IgD-negative memory B cell (primary cell): Measurements from ENCODE around the gene TMEM125. TPM values are rescaled to one million over a fixed set of nuclear protein-coding genes. Genes with fewer than 3 reads are reported as not detected.

ENCODE experiments used
- H3K27ac Mint-ChIP-seq, 3 donors: one replicate each; pipeline ENCODE4 v1.8.0; 2020 to 2022; ENCODE audit warnings: mild to moderate bottlenecking in 3 of 3, mixed read lengths in 3 of 3, moderate library complexity in 1 of 3
- H3K27me3 Mint-ChIP-seq: one replicate; pipeline ENCODE4 v1.8.0; 2021; ENCODE audit warnings: mixed read lengths
- H3K36me3 Mint-ChIP-seq: one replicate; pipeline ENCODE4 v1.8.0; 2020; ENCODE audit warnings: mild to moderate bottlenecking, mixed read lengths
- H3K4me1 Mint-ChIP-seq, 3 donors: one replicate each; pipeline ENCODE4 v1.8.0; 2020 to 2022; ENCODE audit warnings: mixed read lengths in 3 of 3, mild to moderate bottlenecking in 1 of 3
- H3K4me3 Mint-ChIP-seq, 4 donors: one replicate each; pipeline ENCODE4 v1.8.0; 2020 to 2022; ENCODE audit warnings: mild to moderate bottlenecking in 4 of 4, mixed read lengths in 4 of 4, moderate library complexity in 3 of 4
- H3K9me3 Mint-ChIP-seq, 3 donors: one replicate each; pipeline ENCODE4 v1.8.0; 2020 to 2021; ENCODE audit warnings: mixed read lengths in 3 of 3, mild to moderate bottlenecking in 1 of 3
- polyA plus RNA-seq: library from polyadenylated mRNA; unstranded; fragments of 300-500 nt; fragmentation: Illumina TruSeq; gene quantifications from one replicate; pipeline ENCODE4 v1.2.3, GENCODE V29; 2021

TMEM125 gene
- polyA plus RNA-seq, 1 donor from 2014 or later, result not detected

DNA sequence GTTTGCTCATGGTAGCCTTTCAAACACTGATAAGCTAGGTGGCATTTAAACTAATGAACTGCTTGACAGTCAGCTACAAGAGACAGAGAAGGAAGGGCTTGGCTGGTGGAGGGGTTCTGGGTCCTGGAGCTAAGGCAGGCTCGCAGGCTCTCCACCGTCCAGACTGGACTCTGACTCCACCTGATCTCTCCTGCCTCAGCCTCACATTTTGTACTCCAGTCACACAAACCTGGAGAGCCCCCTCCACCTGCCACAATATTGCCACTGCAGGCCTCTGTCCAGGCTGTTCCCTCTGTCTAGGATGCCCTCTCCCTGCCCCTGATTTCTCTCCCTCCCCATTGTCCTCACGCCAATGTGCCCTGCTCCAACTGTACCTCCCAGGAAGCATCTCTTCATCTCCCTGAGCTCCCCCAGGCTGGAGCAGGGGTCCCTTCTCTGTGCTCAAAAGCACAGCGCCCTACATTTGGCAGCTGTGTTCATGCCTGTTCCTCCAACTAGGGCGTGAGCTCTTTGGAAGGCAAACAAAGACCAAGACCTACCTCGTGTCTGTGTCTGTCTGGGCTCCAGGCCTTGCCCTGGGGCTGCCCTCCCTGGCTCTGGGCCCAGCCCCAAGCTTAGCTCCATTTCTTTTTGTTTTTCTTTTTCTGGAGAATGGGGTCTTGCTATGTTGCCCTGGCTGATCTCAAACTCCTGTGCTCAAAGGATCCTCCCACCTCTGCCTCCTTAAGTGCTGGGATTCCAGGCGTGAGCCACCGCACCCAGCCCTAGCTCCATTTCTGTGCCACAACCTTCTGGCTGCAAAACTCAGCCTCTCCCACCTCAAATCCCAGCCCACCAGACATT, 33.9 kb downstream of the TMEM125 start:
- Mint-ChIP-seq H3K9me3 (no peaks in the 10 kb centered on the region), H3K27ac (no peak overlapping the region), H3K4me1 (peaks cover 0 to 2% (median 0%) of the 10 kb centered on the region in 3 donors), H3K4me3 (no peak overlapping the region), H3K36me3 (no peaks in the 10 kb centered on the region), H3K27me3 (peaks cover 19% of the 10 kb centered on the region)

DNA sequence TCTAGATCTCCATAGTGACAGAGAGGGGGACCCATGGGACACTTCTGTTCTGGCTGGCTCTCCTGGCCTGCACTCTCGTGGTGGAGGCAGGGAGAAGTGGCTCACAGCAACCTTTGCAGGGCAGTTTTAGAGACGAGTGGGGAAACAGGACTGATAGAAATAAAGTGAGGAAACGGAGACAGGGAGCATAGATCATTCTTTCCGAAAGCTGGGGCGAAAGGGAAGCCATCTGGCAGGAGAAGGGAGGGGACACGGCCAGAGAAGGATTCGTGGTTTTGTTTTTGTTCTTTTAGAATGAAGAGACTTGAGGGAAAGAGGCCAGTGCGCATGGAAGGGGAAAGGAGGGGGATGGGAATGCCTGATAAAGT, 34.5 kb downstream of the TMEM125 start:
- Mint-ChIP-seq H3K27me3 (peaks cover 20% of the 10 kb centered on the region), H3K4me3 (no peak overlapping the region), H3K4me1 (peaks cover 0 to 2% (median 0%) of the 10 kb centered on the region in 3 donors), H3K27ac (no peak overlapping the region), H3K9me3 (no peaks in the 10 kb centered on the region), H3K36me3 (no peaks in the 10 kb centered on the region)

DNA sequence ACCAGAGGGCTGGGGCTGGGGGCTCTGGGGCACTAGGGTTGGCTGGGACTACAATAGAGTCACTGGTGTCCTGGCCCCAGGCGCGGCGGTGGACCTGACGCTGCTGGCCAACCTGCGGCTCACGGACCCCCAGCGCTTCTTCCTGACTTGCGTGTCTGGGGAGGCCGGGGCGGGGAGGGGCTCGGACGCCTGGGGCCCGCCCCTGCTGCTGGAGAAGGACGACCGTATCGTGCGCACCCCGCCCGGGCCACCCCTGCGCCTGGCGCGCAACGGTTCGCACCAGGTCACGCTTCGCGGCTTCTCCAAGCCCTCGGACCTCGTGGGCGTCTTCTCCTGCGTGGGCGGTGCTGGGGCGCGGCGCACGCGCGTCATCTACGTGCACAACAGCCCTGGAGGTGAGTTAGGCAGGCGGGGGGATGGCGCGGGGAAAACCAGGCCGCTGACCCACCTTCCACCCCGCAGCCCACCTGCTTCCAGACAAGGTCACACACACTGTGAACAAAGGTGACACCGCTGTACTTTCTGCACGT, 35.1 kb downstream of the TMEM125 start:
- no peaks in the 10 kb centered on the region for H3K9me3 Mint-ChIP-seq

DNA sequence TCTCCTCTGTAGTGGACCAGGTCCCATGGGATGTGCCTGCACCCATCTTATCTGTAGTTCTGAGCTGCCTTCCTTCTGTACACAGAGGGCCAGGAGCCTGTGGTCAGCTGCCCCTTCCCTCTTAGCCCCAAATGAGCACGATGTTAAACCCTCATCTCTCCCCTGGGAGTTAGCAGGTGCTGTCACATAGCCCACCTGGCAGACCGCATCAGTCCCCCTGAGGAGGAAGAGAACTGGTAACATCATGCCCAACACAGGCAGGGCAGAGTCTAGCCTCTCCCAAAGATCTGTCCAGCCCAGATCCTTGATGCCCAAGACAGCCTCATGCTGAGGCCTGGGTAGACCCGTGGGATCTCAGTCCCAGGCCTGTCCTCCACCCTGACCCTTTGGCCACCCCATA, 35.7 kb downstream of the TMEM125 start:
- Mint-ChIP-seq H3K9me3 (no peaks in the 10 kb centered on the region), H3K36me3 (no peaks in the 10 kb centered on the region), H3K4me3 (no peak overlapping the region), H3K4me1 (peaks cover 0 to 2% (median 0%) of the 10 kb centered on the region in 3 donors), H3K27ac (peak overlapping the region in 1 of 3 donors; percentile 54), H3K27me3 (peaks cover 21% of the 10 kb centered on the region)

More for the DNA sequence above, 35.1 kb downstream of the TMEM125 start:
- Mint-ChIP-seq H3K36me3 (no peaks in the 10 kb centered on the region), H3K4me3 (no peak overlapping the region), H3K27ac (no peak overlapping the region), H3K4me1 (peaks cover 0 to 2% (median 0%) of the 10 kb centered on the region in 3 donors), H3K27me3 (peaks cover 21% of the 10 kb centered on the region)

DNA sequence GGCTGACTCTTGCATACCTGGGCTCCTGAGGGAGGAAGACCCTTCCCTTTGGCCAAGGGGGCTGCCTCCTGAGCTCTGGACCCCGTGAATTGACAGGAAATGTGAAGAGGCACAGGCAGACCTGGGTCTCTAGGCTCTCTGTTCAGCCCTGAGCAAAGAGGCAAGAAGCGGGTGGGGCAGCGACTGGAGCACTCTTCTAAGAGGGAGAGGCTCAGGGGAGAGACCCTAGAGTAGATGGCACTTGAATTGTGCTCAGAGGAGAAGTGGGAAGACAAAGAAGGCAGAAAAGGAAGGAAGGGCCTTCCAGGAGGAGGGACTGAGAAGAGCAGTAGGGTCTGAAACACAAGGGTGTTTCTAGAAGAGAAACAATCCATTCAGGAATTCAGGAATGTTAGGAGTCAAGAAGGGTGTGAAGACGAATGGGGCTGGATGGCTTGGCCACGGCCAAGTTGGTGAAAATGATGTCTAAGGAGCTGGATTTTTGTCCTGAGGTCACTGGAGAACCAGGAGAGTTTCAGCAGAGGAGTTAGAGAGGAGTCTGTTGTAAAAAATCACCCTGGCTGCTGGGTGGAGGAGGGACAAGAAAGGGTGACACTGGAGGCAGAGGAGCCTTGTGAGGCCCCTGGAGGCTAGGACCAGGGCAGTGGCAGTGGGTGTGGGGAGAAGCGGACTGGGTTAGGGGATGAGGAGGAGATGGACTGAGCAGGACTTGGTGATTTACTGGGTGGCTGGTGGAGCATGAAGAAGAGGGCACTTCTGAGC, 36.3 kb downstream of the TMEM125 start:
- Mint-ChIP-seq H3K4me3 (no peak overlapping the region), H3K27me3 (peaks cover 21% of the 10 kb centered on the region), H3K4me1 (peaks cover 0 to 2% (median 0%) of the 10 kb centered on the region in 3 donors), H3K27ac (no peak overlapping the region), H3K36me3 (no peaks in the 10 kb centered on the region), H3K9me3 (no peaks in the 10 kb centered on the region)

DNA sequence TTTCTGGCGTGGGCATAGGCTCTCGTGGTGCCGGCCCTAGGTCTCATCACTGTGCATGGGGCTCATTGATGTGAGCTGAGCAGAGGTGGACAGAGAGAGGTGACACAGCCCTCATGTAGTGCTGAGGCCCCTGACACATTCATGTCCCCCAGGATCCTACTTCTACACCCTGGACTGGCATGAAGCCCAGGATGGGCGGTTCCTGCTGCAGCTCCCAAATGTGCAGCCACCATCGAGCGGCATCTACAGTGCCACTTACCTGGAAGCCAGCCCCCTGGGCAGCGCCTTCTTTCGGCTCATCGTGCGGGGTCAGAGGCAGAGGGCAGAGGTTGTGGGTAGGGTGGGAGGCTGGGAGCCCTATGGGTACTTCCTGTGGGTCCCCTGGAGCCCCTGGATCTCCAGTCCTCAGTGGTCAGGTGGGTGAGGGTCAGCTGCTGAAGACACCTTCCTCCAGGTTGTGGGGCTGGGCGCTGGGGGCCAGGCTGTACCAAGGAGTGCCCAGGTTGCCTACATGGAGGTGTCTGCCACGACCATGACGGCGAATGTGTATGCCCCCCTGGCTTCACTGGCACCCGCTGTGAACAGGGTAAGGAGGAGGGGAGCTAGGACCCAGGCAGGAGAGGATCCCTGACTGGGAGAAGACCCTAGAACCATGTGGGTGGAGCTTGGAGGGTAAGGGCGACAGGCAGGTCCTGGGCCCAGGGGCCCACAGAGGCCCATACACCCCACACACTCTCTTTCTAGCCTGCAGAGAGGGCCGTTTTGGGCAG, 37.1 kb downstream of the TMEM125 start:
- Mint-ChIP-seq H3K4me1 (peaks cover 0 to 2% (median 0%) of the 10 kb centered on the region in 3 donors), H3K27me3 (peaks cover 21% of the 10 kb centered on the region), H3K36me3 (no peaks in the 10 kb centered on the region), H3K27ac (peak overlapping the region in 1 of 3 donors; percentile 62), H3K9me3 (no peaks in the 10 kb centered on the region), H3K4me3 (no peak overlapping the region)

DNA sequence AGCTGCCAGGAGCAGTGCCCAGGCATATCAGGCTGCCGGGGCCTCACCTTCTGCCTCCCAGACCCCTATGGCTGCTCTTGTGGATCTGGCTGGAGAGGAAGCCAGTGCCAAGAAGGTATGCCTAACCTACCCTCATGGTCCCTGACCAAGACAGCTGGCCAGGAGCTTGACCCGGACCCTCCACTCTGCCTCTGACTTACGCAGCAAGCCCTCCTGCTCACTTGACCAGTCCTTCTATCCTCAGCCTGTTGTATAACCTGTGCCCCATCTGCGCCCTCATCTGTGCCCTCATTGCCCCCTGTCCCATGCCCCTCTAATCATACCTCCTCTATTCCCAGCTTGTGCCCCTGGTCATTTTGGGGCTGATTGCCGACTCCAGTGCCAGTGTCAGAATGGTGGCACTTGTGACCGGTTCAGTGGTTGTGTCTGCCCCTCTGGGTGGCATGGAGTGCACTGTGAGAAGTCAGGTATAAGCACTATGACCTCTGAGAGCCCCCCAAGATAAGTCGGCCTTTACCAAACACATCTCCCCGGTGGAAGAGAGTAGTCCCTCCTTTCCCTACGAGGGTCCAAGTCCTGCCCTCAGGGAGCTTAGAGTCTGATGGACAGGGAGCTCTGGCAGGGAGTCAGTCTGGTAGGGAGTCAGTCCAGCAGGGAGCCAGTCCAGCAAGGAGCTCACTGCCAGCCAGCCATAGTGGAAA, 37.8 kb downstream of the TMEM125 start:
- Mint-ChIP-seq H3K4me1 (peaks cover 0 to 2% (median 0%) of the 10 kb centered on the region in 3 donors), H3K9me3 (no peaks in the 10 kb centered on the region), H3K27me3 (peaks cover 18% of the 10 kb centered on the region), H3K27ac (peak overlapping the region in 1 of 3 donors; percentile 62), H3K4me3 (no peak overlapping the region), H3K36me3 (no peaks in the 10 kb centered on the region)

DNA sequence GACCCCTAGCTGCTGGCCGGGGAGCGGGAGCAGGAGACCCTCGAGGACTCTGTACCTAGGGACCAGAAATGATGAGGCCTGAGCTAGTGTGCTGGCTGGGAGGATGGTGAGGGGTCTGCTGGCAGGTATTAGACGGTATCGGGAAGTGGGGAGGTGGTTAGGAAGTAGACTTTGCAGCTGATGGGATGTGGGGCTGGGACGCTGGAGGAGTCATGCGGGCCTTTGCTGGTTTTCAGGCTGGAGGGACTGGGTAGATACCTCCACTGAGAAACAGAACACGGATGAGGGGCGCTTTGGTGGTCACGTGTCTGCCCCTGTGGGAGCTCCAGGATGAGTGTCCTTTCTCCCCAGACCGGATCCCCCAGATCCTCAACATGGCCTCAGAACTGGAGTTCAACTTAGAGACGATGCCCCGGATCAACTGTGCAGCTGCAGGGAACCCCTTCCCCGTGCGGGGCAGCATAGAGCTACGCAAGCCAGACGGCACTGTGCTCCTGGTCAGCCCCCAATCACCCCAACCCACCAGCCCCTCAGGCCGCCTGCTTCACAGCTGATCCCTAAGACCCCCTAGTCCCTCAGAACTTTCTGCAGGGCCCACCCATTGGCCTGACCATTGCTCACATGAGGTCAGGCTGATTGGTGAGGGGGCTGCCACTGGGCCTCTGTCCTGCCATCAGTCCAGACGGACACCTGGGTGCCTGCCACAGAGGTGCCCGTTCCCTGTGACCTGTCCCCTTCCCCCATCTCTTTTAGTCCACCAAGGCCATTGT, 39.0 kb downstream of the TMEM125 start:
- Mint-ChIP-seq H3K36me3 (no peaks in the 10 kb centered on the region), H3K4me3 (peak overlapping the region in 1 of 4 donors; percentile 8), H3K4me1 (peaks cover 0 to 2% (median 0%) of the 10 kb centered on the region in 3 donors), H3K9me3 (no peaks in the 10 kb centered on the region), H3K27me3 (peaks cover 17% of the 10 kb centered on the region), H3K27ac (no peak overlapping the region)

DNA sequence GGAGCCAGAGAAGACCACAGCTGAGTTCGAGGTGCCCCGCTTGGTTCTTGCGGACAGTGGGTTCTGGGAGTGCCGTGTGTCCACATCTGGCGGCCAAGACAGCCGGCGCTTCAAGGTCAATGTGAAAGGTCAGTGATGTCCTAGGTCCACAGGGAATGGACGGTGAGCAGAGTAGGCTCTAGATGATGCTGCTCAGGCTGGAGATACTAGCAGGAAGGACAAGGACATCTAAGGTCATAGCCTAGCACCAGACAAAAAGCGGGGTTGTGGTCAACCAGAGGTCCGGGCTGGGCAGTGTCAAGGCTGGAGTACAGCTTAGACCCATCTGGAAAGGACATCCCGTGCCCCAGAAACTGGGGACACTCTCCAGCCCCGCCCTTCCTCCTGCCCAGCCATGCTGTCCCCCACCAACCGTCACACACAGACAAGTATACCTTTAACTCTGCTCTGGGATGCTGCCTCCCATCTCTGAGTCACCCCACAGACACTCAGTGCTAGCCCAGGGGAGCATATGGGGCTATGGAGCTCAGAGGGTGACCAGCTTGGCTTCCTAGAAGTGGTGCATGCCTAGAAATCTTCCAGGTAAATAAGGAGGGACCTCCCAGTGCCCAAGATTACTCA, 39.7 kb downstream of the TMEM125 start:
- Mint-ChIP-seq H3K4me1 (peaks cover 0 to 2% (median 0%) of the 10 kb centered on the region in 3 donors), H3K27me3 (peaks cover 15% of the 10 kb centered on the region), H3K9me3 (no peaks in the 10 kb centered on the region), H3K4me3 (no peak overlapping the region), H3K36me3 (no peaks in the 10 kb centered on the region), H3K27ac (no peak overlapping the region)

- Mint-ChIP-seq H3K27ac (no peak overlapping the region), H3K4me1 (no peaks in the 10 kb centered on the region), H3K27me3 (peaks cover 5% of the 10 kb centered on the region), H3K36me3 (no peaks in the 10 kb centered on the region), H3K9me3 (no peaks in the 10 kb centered on the region), H3K4me3 (no peak overlapping the region)
Measured at GRCh38 chr1:43311521-43311920, 41.7 kb downstream of the TMEM125 start.

DNA sequence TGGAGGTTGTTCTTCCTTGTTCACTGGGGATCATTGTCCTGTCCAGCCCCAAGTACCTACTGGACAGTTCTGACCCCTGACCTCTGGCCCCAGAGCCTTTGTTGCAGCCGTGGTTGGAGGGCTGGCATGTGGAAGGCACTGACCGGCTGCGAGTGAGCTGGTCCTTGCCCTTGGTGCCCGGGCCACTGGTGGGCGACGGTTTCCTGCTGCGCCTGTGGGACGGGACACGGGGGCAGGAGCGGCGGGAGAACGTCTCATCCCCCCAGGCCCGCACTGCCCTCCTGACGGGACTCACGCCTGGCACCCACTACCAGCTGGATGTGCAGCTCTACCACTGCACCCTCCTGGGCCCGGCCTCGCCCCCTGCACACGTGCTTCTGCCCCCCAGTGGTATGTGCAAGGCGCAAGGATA, 42.4 kb downstream of the TMEM125 start:
- H3K27me3 Mint-ChIP-seq, result peaks cover 4% of the 10 kb centered on the region

GRCh38 chr1:43312663-43313515, 43.1 kb downstream of the TMEM125 start:
- Mint-ChIP-seq H3K27ac (no peak overlapping the region), H3K9me3 (no peaks in the 10 kb centered on the region), H3K4me3 (no peak overlapping the region), H3K4me1 (peaks cover 0 to 2% (median 0%) of the 10 kb centered on the region in 3 donors), H3K36me3 (no peaks in the 10 kb centered on the region), H3K27me3 (peaks cover 4% of the 10 kb centered on the region)

More for the DNA sequence above, 42.4 kb downstream of the TMEM125 start:
- H3K4me1 Mint-ChIP-seq, result no peaks in the 10 kb centered on the region
- H3K9me3 Mint-ChIP-seq, result no peaks in the 10 kb centered on the region
- H3K27ac Mint-ChIP-seq, result no peak overlapping the region
- no peak overlapping the region for H3K4me3 Mint-ChIP-seq
- no peaks in the 10 kb centered on the region for H3K36me3 Mint-ChIP-seq
